Stimulated activated CD8-positive, alpha-beta memory T cell treated with anti-CD3 and anti-CD28 coated beads, Interleukin-7, amount 100 ng/mL, for 1 hour (primary cell): ENCODE results near the gene KIF22.
"Not testable (repeated sequence)": the region's sequence is repeated elsewhere in the genome, so short reads cannot be mapped to it uniquely, and the experiment has no call there.

Experiments
- DNase-seq, 2 donors: peaks; one replicate each; pipeline ENCODE4 v3.0.0-alpha.2; 2020; ENCODE audit warnings: low read depth in 2 of 2

KIF22 gene

DNA sequence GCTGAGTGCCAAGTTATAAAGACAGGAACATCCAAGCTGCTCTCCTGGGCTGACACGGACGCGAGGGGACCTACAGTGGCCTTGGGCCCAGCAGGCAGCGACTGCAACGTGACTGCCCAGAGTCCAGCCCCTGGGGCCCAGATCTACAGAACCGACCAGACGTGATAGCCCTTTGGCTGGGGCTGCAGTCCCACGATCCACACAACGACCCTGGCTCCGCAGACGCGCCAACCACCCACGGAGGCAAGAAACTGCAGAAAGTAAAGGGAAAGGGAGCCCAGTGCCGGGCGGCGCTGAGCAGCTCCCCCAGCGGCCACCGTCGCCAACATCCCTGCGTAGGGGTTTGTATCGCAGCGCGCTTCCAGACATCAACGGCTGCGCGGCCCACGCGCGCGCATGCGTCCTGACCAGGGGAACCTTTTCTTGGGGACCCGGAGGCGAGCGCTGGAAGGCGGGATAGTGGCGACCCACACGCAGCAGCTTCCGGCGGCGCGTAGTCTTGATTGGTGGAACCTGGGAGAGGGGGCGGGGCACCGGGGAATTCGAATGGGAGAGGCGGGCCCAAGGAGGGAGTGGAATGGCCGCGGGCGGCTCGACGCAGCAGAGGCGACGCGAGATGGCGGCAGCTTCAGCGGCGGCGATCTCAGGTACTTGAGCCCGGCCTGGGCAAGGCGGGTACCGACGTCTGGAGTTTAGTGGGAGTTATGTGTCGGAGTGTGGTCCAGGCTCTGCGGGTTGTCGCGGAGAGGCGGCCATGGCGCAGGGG, at the start of gene KIF22:
KIF22 (plus strand) TSS at position 569 of the 766 bp plus-strand sequence; CDS start at position 578, 9 bp downstream.
- DNase-seq = peak; percentile 99 to 100

DNA sequence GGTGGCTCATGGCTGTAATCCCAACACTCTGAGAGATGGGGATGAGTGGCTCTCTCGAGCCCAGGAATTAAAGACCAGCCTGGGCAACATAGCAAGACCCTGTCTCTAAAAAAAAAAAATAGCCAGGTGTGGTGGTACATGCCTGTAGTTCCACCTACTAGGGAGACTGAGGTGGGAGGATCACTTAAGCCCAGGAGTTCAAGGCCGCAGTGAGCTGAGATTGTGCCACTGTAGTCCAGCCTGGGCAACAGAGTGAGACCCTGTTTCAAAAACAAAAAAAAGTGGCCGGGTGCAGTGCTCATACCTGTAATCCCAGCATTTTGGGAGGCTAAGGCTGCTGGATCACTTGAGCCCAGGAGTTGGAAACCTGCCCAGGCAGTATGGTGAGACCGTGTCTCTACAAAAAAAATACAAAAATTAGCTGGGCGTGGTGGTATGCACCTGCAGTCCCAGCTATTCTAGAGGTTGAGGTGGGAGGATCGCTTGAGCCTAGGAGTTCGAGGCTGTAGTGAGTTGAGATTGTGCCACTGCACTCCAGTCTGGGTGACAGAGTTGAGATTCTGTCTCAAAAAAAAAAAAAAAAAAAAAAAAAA, 47.8 kb upstream of the KIF22 start:
- DNase-seq = no peak

DNA sequence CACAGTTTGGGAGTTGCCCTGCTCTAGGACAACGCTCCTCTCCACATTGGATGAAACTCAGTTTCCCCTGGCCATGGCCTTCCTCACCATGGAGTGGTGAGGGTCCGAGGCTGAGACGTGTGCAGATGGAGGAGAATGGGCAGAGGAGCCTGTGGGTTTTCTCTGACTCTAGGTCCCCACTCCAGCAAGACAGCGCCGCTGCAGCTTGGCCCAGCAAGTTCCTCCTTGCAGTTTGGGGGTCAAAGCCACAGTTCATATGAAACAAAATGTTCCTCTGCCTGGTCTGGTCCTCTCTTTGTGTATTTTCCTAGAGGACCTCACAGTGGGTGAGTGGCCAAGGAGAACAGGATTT, 47.1 kb upstream of the KIF22 start:
- no peak for DNase-seq

DNA sequence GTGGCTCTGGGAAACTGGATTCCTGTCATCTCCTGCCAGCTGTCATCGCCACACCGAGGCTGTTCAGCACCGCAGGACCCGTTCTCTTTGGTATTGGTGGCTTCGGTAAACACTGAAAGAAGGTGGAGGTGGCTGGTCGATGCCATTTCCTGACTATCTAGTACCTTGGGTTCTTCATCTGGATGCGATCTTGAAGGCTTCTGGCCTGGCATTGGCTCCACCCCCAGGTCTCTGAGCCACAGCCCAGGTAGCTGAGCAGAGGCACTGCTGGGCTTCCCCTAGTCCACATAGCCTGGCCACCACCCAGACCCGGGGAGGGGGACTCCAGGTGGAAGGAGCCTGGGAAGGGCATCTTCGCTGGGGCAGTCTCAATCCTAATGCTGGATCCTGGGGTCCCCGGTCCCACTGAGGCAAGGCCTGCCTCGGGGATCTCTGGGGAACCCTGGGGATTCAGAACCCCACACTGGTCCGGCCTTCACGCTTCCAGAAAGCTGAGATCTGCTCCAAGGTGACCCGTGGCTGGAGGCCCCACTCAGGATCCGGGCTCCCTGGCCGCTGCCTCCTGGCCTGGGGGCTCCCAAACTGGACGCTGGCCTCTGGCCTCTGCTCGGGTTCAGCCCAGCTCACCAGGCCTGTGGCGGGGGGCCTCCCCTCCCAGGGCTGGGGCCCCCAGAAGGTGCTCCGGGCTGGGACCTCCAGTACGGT, 46.6 kb upstream of the KIF22 start:
- no peak for DNase-seq

DNA sequence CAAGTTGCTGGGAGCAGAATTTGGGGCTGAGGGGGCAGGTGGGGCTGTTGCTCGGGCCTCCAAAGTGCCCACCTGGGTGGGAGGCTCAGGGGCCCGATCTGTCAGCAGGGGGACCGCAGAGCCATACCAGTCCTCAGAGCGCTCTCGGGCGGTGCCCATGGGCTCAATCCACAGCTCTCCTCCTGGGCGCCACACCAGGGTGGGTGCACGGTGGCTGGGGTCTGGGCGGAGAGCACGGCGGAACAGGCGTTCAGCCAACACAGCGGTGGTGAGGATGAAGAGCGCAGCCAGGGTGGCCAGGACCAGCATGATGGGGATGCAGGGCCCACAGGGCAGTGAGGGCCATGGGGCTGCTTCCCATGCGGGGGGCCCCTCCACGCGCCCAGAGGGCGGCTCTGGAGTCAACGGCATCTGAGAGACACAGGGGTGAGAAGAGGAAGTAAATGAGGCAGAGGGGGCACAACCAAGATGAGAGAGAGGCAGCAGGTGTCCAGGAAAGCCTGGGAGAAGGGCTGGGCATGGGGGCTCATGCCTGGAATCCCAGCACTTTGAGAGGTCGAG, 45.9 kb upstream of the KIF22 start:
- no peak for DNase-seq

DNA sequence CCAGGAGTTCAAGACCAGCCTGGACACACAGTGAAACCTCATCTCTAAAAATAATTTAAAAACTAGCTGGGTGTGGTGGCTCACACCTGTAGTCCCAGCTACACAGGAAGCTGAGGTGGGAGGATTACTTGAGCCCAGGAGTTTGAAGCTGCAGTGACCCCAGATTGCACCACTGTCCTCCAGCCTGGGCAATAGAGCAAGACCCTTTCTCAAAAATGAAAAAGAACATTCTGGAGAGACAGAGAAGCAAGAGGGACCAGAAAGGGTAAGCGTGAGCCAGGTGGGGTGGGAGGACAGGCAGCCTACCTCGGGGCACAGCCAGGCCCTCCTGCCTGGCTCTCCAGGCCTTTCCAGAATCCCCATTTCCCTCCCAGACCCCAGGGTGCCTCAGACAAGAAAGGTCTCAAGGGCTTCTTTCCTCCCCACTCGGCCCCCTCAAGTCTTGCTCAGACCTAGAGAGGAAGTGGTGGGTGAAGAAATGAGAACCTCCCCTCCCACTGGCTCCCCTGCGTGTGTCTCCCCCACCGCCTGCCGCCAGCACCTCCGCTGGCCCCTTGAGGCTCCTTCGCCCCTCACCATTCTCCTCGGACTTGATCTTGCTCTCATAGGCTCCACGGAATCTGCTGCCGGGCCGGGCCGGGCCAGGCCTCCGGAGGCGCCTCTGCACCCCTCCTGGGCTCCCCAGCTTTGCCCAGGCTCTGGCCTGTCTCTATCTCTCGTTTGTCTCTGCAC, 45.3 kb upstream of the KIF22 start:
- no peak for DNase-seq

DNA sequence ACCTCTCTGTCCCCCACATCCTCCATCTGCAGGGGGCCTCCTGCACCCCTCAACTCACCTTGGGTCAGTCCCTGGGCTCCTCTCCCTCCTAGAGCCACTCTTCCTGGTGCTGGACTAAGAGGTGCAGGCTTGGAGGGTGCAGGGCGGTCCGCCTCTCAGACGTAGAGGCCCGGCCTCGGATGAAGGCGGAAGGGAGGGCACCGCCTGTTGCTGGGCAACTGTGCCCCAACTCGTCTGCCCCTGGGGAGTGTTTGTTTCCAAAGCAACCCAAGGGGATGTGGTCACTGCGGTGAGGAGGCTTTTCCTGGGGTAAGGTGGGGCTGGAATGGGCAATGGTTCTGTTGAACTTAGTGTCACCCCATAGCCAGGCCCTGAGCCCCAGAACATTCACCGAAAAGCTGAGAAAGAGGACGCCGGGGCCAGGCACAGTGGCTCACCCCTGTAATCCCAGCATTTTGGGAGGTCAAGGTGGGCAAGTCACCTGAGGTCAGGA, 44.7 kb upstream of the KIF22 start, which contains the start of gene C16orf54:
C16orf54 (minus strand) TSS at position 138 of the 493 bp plus-strand sequence. CDS start 1,039 bp downstream, outside the sequence.
- peak; percentile 82 to 88 for DNase-seq

DNA sequence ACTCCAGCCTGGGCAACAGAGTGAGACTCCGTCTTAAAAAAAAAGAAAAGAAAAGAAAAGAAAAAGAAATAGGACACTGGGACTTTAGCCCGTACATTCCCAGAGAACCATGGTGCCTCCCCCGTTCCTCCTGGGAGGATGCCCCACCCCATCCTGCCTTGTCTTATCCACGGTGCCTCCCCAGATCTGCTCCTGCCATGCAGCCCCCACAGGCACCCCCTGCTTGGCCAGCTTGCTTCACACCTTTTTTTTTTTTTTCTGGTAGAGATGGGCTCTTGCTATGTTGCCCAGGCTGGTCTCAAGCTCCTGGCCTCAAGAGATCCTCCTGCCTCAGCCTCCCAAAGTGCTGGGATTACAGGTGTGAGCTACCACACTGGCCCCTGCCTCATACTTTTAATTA, 44.0 kb upstream of the KIF22 start:
- DNase-seq = not testable (repeated sequence)

DNA sequence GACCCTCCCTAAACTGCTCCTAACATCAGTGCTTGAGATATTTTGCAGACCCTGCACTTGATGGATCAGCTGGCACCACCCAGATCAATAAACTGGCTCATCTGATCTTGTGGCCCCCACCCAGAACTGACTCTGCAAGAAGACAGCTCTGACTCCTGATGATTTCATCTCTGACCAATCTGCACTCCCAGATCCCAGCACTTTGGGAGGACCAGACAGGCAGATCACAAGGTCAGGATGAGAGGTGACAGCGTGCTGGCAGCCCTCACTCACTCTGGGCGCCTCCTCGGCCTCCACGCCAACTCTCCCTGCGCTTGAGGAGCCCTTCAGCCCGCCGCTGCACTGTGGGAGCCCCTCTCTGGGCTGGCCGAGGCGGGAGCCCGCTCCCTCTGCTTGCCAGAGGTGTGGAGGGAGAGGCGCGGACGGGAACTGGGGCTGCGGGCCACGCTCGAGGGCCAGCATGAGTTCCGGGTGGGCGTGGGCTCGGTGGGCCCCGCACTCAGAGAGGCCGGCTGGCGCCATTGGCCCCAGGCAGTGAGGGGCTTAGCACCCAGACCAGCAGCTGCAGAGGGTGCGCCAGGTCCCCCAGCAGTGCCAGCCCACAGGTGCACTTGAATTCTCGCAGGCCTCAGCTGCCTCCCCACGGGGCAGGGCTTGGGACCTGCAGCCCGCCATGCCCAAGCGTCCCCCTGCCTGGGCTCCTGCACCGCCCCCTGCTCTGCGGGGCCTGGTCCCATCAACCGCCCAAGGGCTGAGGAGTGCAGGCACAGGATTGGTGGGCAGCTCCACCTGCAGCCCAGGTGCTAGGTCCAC, 42.4 kb upstream of the KIF22 start:
- DNase-seq = no peak

DNA sequence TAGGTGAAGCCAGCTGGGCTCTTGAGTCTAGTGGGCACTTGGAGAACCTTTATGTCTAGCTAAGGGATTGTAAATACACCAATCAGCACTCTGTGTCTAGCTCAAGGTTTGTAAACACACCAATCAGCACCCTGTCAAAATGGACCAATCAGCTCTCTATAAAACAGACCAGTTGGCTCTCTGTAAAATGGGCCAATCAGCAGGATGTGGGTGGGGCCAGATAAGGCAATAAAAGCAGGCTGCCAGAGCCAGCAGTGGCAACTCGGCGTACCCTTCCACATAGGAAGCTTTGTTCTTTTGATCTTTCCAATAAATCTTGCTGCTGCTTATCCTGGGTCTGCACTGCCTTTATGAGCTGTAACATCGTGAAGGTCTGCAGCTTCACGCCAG, 41.8 kb upstream of the KIF22 start:
- DNase-seq = not testable (repeated sequence)

DNA sequence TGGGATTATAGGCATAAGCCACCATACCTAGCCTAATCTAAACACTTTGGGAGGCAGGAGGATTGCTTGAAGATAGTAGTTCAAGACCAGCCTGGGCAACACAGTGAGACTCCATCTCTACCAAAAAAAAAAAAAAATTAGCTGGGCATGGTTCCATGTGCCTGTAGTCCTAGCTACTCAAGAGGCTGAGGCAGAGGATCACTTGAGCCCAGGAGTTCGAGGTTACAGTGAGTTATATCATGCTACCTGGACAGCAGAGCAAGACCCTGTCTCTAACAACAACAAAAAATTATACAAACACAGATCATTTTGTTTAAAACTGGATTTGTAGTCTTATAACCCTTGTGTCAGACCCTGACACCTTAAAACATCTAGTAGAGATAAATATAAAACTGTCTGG, 37.0 kb upstream of the KIF22 start:
- no peak for DNase-seq

DNA sequence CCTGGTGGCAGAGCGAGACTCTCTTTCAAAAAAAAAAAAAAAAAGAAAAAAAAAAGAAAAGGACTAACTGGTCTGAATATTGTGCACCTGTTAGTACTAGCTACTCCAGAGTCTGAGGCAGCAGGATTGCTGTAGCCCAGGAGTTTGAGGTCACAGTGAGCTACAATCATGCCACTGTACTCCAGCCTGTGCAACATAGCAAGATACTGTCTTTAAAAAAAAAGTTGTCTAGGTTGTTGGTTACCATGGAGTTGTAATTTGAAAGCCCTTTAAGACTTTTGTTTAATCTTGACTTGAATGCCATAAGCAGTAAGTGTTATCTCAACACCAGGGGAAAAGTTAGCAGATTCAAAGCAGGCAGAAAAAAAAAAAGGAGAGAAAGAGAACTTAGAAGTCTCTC, 33.9 kb upstream of the KIF22 start:
- DNase-seq = no peak

DNA sequence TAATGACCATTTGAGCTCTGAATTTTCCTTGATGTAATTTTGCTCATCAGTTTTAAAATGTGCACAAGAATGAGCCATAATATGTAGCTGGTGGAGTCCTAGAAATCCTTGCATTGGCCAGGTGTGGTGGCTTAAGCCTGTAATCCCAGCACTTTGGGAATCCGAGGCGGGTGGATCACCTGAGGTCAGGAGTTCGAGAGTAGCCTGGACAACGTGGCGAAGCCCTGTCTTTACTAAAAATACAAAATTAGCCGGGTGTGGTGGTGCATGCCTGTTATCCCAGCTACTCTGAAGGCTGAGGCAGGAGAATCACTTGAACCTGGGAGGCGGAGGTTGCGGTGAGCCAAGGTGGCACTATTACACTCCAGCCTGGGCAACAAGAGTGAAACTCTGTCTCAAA, 33.5 kb upstream of the KIF22 start:
- DNase-seq = not testable (repeated sequence)

DNA sequence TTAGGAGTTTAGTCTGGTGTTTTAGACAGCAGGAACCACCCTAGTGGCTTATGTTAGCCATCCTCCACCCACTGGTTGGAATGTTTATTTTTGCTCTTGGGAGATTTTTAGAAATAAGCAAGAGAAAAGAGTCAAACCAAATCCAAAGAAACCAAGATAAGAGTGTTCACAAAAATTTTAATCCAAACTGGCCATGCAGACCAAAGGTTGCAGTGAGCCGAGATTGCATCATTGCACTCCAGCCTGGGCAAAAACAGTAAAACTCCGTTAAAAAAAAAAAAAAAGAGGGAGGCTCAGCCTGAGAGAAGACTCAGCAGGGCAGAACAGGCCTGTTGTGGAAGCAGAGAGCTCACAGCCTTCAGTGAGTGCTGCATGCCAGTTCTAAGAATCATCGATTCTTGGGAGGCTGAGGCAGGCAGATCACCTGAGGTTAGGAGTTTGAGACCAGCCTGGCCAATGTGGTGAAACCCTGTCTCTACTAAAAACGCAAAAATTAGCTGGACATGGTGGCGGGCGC, 32.5 kb upstream of the KIF22 start:
- DNase-seq = no peak

DNA sequence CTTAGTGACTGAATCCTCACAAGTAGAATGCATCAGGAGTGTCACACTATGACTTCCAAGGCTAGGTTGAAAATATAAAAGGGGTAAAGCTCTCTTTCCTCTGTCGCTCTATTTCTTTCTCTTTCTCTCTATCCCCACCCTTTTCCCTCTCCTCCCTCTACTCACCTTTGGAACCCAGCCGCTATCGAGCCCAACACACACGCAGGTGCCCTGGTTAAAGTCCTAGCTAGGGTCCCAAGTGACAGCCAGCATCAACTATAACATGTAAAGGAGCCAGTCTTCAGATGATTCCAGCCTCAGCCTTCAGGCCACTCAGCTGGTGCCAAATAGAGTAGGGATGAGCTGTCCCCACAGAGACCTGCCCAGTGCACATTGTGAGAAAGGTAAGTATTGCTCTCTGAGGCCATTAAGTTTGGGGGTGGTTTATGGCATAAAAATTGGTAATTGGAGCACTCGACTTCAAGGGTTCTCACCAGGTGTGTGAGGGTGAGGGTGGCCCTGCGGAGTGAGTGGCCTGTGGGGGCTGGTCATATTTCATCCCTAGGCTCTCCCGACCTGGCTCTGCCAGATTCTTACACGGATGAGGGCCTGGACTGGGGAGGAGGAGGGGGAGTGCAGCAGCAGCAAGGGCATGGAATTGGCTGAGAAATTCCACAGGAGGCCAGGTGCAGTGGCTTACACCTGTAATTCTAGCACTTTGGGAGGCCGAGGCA, 29.8 kb upstream of the KIF22 start:
- DNase-seq = no peak

DNA sequence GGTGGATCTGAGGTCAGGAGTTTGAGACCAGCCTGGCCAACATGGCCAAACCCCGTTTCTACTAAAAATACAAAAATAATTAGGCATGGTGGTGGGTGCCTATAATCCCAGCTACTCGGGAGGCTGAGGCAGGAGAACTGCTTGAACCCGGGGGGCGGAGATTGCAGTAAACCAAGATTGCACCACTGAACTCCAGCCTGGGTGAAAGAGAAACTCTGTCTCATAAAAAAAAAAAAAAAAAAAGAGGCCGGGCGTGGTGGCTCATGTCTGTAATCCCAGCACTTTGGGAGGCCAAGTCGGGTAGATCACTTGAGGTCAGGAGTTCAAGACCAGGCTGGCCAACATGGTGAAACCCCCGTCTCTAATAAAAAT, 29.3 kb upstream of the KIF22 start:
- not testable (repeated sequence) for DNase-seq

DNA sequence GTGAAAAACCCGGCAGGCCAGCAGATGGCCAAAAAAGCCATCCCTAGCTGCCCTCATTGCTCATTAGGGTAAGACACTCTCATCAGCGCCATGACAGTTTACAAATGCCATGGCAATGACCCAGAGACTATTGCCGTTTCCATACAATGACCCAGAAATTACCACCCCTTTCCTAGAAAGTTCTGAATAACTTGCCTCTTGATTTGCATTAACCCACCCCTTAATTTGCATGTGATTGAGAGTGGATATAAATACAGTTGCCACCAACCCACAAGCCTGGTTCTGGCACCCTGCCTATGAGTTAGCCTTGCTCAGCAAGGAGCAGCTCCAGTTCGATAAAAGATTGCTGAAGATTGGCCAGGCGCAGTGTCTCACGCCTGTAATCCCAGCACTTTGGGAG, 28.7 kb upstream of the KIF22 start:
- DNase-seq = no peak

DNA sequence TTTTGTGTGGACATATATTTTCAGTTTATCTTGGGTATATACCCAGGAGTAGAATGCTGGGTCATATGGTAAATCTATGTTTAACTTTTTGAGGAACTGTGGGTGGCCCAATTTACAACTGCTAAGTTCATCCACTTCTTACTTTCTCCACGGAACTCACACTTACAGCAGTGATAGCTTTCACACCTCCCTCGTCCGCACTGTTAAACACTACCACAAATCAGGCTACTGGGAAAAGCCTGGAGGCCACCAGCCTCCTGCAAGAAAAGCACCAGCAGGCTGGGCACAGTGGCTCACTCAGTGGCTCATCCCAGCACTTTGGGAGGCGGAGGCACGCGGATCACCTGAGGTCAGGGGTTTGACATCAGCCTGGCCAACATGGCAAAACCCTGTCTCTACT, 27.2 kb upstream of the KIF22 start:
- DNase-seq = no peak

DNA sequence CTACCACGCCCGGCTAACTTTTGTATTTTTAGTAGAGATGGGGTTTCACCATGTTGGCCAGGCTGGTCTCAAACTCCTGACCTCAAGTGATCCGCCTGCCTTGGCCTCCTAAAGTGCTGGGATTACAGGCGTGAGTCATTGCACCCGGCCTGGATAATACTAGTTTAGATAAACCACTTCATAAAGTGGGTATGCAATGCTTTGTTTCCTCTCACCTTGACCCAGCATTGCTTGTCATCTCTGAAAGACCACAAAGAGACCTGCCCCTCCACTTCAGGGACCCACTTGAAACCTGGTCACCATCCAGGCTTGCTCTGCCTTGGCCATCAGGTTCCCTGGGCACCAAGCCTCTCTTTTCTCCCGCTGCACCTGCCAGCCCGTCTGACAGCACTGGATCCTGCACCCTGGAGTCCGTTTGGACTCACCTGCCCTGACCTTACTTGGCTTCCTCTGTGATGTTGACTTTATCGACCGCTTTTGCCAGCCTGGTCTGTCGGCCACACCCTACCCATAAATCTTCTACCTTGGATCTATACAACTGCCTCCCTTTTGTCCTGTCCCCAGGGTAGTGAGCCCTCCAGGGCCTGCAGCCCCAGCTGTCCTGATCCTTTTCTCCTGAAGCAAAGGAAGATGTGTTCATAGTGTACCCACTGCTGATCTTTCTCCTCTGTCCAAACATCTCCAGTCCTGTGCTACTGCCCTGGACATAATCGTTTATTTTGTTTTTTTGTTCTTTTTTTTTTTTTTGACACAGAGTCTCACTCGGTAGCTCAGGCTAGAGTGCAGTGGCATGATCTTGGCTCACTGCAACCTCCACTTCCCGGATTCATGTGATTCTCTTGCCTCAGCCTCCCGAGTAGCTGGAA, 25.2 kb upstream of the KIF22 start:
- DNase-seq = no peak
